OCI-LY7 (cell line): Measurements from ENCODE around the gene KLHL7.

Source experiments
- CTCF ChIP-seq: fragments of 200-600 bp; sonication (generic); conservative IDR thresholded peaks from 2 replicates; pipeline ENCODE4 v1.5.1; 2014; ENCODE audit warnings: mild to moderate bottlenecking, antibody characterized with exemption, low read length, moderate library complexity, mixed read lengths
- EZH2phosphoT487 ChIP-seq: fragments of 200-600 bp; sonication (generic); IDR thresholded peaks from 2 replicates; pipeline ENCODE4 v1.6.1; 2018; ENCODE audit warnings: low read depth, borderline replicate concordance, mild to moderate bottlenecking, mixed run types, antibody characterized with exemption, low read length, moderate library complexity, mixed read lengths

GRCh38 chr7:23093546-23093945 lies 12.0 kb upstream of the KLHL7 start:
- TF ChIP-seq CTCF (no peak), EZH2phosphoT487 (no peak)
